OCI-LY3 (cell line): ENCODE data around the gene SMTN.

Experiments
- H2AFZ ChIP-seq: fragments of 200-600, 300-600 bp; shearing (Covaris generic); 2 replicates; pipeline ENCODE4 v1.6.0; 2014; ENCODE audit warnings: antibody characterized with exemption, low read depth, low read length
- H3K27ac ChIP-seq: fragments of 200-600, 300-600 bp; sonication (generic); 2 replicates; pipeline ENCODE4 v1.5.1; 2014; ENCODE audit warnings: mild to moderate bottlenecking, low read length, moderate library complexity, mixed read lengths
- H3K27me3 ChIP-seq: fragments of 200-600, 300-600 bp; sonication (generic); 2 replicates; pipeline ENCODE4 v1.6.1; 2014; ENCODE audit warnings: low read depth, low read length, mixed read lengths
- H3K36me3 ChIP-seq: fragments of 200-600, 300-600 bp; sonication (generic); replicated peaks from 2 replicates; pipeline ENCODE3; 2014; ENCODE audit warnings: low read depth, low read length, mixed read lengths
- H3K4me1 ChIP-seq: fragments of 300-600, 200-600 bp; sonication (generic); 2 replicates; pipeline ENCODE4 v1.6.1; 2014; ENCODE audit warnings: low read length, mixed read lengths
- H3K4me2 ChIP-seq: fragments of 200-600, 300-600 bp; sonication (generic); 2 replicates; pipeline ENCODE4 v1.6.1; 2014; ENCODE audit warnings: low read length, mixed read lengths
- H3K4me3 ChIP-seq: fragments of 300-600, 200-600 bp; sonication (generic); 2 replicates; pipeline ENCODE4 v1.5.1; 2014; ENCODE audit warnings: antibody characterized with exemption, mild to moderate bottlenecking, low read length, moderate library complexity
- H3K79me2 ChIP-seq: fragments of 300-600, 200-600 bp; shearing (Covaris generic); 2 replicates; pipeline ENCODE4 v1.6.1; 2014; ENCODE audit warnings: mild to moderate bottlenecking, low read length, mixed read lengths
- H3K9ac ChIP-seq: fragments of 300-600, 200-600 bp; shearing (Covaris generic); 2 replicates; pipeline ENCODE4 v1.6.0; 2014; ENCODE audit warnings: mild to moderate bottlenecking, low read length, moderate library complexity
- H3K9me3 ChIP-seq: fragments of 200-600, 300-600 bp; shearing (Covaris generic); 2 replicates; pipeline ENCODE4 v1.6.1; 2014; ENCODE audit warnings: low read length, mixed read lengths; ENCODE audit not compliant: insufficient read depth
- H4K20me1 ChIP-seq: fragments of 200-600, 300-600 bp; sonication (generic); 2 replicates; pipeline ENCODE4 v1.6.1; 2016; ENCODE audit warnings: low read length, mixed read lengths; ENCODE audit not compliant: insufficient read depth
- EZH2phosphoT487 ChIP-seq: fragments of 200-600 bp; shearing (Covaris generic); IDR thresholded peaks from 2 replicates; pipeline ENCODE4 v1.6.1; 2018; ENCODE audit warnings: antibody characterized with exemption, mixed run types, low read depth
- TF ChIP-seq, protein P1 (sequence below): fragments of 200-600, 300-600 bp; sonication (generic); IDR thresholded peaks from 2 replicates; pipeline ENCODE4 v1.5.1; 2014; ENCODE audit warnings: antibody characterized with exemption, low read length, low read depth

The SMTN gene

DNA sequence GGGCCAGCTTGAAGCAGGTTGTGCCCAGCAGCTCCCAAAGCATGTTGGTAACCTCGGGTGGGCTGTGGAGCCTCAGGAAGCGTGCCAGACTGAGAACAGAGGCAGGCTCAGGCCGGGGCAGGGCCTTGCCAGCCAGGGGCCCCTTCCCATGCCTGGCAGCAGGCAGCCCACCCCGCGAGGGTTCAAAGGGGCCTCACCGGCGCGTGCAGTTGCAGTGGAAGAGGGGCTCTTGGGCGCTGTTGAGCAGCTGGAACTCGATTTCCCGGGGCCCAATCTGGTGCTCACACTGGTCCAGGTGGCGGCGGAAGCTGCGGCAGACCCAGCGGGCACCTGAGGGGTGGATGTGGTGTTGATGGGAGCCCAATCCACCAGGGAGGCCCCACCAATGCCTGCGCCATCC is 55.6 kb downstream of the SMTN start:
- no peaks in the 10 kb centered on the region for H3K79me2 ChIP-seq
- TF ChIP-seq, protein P1, sequence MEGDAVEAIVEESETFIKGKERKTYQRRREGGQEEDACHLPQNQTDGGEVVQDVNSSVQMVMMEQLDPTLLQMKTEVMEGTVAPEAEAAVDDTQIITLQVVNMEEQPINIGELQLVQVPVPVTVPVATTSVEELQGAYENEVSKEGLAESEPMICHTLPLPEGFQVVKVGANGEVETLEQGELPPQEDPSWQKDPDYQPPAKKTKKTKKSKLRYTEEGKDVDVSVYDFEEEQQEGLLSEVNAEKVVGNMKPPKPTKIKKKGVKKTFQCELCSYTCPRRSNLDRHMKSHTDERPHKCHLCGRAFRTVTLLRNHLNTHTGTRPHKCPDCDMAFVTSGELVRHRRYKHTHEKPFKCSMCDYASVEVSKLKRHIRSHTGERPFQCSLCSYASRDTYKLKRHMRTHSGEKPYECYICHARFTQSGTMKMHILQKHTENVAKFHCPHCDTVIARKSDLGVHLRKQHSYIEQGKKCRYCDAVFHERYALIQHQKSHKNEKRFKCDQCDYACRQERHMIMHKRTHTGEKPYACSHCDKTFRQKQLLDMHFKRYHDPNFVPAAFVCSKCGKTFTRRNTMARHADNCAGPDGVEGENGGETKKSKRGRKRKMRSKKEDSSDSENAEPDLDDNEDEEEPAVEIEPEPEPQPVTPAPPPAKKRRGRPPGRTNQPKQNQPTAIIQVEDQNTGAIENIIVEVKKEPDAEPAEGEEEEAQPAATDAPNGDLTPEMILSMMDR = no peak
- no peak for TF ChIP-seq EZH2phosphoT487
- 0 out of 2 replicates have a peak, but pooled peaks cover 5% of the 10 kb centered on the region for H3K4me1 ChIP-seq
- H4K20me1 ChIP-seq = no peaks in the 10 kb centered on the region
- H3K9me3 ChIP-seq = no peaks in the 10 kb centered on the region
- H3K4me2 ChIP-seq = no peak overlapping the region
- no peak overlapping the region for H2AFZ ChIP-seq
- H3K4me3 ChIP-seq = no peak overlapping the region
- H3K27me3 ChIP-seq = peaks cover 9% of the 10 kb centered on the region; the same call in 1 of the 2 replicates
- no peak overlapping the region for H3K9ac ChIP-seq
- no peak overlapping the region for H3K27ac ChIP-seq
- no peaks in the 10 kb centered on the region for H3K36me3 ChIP-seq

DNA sequence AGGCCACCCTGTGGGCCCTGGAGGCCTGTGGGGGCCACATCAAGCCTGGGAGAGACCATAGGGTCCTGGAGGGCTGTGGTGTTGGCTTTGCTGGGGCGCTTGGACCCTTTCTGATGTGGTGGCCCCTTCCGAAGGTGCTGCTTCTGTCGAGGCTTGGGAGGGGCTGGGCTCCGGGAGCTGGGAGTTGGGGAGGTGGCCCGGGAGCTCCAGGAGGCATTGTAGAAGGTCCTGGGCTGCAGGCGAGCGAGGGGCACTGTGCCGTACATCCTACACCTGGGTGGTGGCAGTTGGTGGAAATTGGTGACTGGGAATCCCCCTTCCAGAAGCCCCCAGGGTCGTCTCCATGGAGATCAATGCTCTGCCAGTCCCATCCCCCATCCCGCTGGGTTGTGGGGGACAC is 56.6 kb downstream of the SMTN start:
- no peaks in the 10 kb centered on the region for H3K9me3 ChIP-seq
- no peak overlapping the region for H3K9ac ChIP-seq
- no peak overlapping the region for H2AFZ ChIP-seq
- H3K79me2 ChIP-seq = no peaks in the 10 kb centered on the region
- no peaks in the 10 kb centered on the region for H3K36me3 ChIP-seq
- H3K4me1 ChIP-seq = 0 out of 2 replicates have a peak, but pooled peaks cover 5% of the 10 kb centered on the region
- peaks cover 9% of the 10 kb centered on the region; the same call in 1 of the 2 replicates for H3K27me3 ChIP-seq
- H3K4me3 ChIP-seq = no peak overlapping the region
- no peaks in the 10 kb centered on the region for H4K20me1 ChIP-seq
- no peak for TF ChIP-seq EZH2phosphoT487
- TF ChIP-seq, protein P1 = no peak
- no peak overlapping the region for H3K27ac ChIP-seq
- H3K4me2 ChIP-seq = no peak overlapping the region

DNA sequence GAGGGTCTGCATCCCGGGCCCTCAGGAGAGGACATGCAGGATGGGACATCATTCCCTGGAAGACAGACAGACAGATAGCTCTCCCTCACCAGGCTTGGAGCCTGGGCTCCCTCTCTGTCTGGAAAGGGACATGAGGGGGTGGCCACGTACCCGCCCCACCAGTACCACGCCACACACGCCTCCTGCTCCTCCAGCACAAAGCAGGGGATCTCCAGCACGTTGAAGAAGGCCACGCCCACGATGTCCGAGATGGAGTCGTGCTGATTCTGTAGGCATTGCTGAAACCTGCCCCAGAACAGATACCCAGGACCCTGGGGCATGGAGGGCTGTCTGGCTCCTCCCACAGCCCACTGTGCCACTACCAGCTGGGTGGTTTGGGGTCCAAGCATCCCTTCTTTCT is 57.0 kb downstream of the SMTN start:
- Histone ChIP-seq H3K4me1 (0 out of 2 replicates have a peak, but pooled peaks cover 5% of the 10 kb centered on the region), H3K36me3 (no peaks in the 10 kb centered on the region), H3K4me3 (no peak overlapping the region), H3K27me3 (peaks cover 9% of the 10 kb centered on the region; the same call in 1 of the 2 replicates), H3K9me3 (no peaks in the 10 kb centered on the region), H3K4me2 (no peak overlapping the region), H3K79me2 (no peaks in the 10 kb centered on the region), H2AFZ (no peak overlapping the region), H3K9ac (no peak overlapping the region), H4K20me1 (no peaks in the 10 kb centered on the region), H3K27ac (no peak overlapping the region)
- TF ChIP-seq, protein P1 = no peak
- no peak for TF ChIP-seq EZH2phosphoT487

DNA sequence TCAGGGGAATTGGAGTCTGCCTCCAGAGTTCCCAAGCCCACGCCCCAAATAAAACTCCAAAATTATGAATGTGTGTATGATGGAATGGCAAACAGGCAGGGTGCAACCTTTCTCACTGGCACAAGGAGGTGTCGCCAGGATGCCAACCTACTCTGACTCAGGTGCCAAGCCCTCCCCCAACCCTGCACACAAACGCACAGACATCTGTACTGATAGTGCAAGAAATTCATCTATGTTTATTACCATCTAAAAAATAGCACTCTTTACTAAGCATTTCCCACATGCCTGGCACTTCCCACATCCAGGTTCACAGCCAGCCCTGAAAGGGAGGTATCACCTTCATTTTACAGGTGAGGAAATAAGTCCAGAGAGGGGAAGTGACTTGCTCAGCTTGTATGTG is 57.9 kb downstream of the SMTN start:
- no peaks in the 10 kb centered on the region for H4K20me1 ChIP-seq
- no peak overlapping the region for H3K27ac ChIP-seq
- no peak overlapping the region for H2AFZ ChIP-seq
- no peak overlapping the region for H3K4me2 ChIP-seq
- H3K79me2 ChIP-seq = no peaks in the 10 kb centered on the region
- no peaks in the 10 kb centered on the region for H3K36me3 ChIP-seq
- no peak overlapping the region for H3K4me3 ChIP-seq
- no peaks in the 10 kb centered on the region for H3K9me3 ChIP-seq
- peaks cover 9% of the 10 kb centered on the region for H3K27me3 ChIP-seq
- H3K4me1 ChIP-seq = 0 out of 2 replicates have a peak, but pooled peaks cover 5% of the 10 kb centered on the region
- TF ChIP-seq EZH2phosphoT487 = no peak
- TF ChIP-seq, protein P1 = no peak
- no peak overlapping the region for H3K9ac ChIP-seq
